GM12878 (cell line): ENCODE measurements around the gene SH2D3A. TPM values are rescaled to one million over a fixed set of nuclear protein-coding genes. Genes with fewer than 3 reads are reported as not detected.

Experiments used
- ATF7 ChIP-seq: fragments of 450-650 bp; IDR thresholded peaks from 2 replicates; pipeline ENCODE4 v1.6.1; 2016; ENCODE audit warnings: low read depth, mild to moderate bottlenecking
- EGR1 ChIP-seq, 2 experiments: IDR thresholded peaks; 1 replicate in 1 of 2; 2 replicates in 1 of 2; pipeline ENCODE4 v1.6.1; 2011 to 2012; ENCODE audit warnings: low read depth in 2 of 2, low read length in 2 of 2, borderline replicate concordance in 1 of 2, mild to moderate bottlenecking in 1 of 2, moderate library complexity in 1 of 2
- EZH2 ChIP-seq: IDR thresholded peaks from 2 replicates; pipeline ENCODE4 v1.6.1; 2012; ENCODE audit warnings: low read depth, mild to moderate bottlenecking, control low read depth, inconsistent platforms, low read length, borderline replicate concordance; ENCODE audit not compliant: control insufficient read depth
- FOS ChIP-seq: IDR thresholded peaks from 3 replicates; pipeline ENCODE4 v1.6.1; 2011; ENCODE audit warnings: borderline replicate concordance; ENCODE audit not compliant: insufficient read length; ENCODE audit errors: extremely low read depth
- GABPA ChIP-seq: IDR thresholded peaks from 2 replicates; pipeline ENCODE4 v1.6.1; 2014; ENCODE audit warnings: antibody characterized with exemption, low read depth, mild to moderate bottlenecking, inconsistent platforms
- GATAD2B ChIP-seq: fragments of 450-650 bp; conservative IDR thresholded peaks from 2 replicates; pipeline ENCODE4 v1.6.1; 2017; ENCODE audit warnings: low read depth, mild to moderate bottlenecking, moderate library complexity
- IKZF1 ChIP-seq: fragments of 450-650 bp; conservative IDR thresholded peaks from 2 replicates; pipeline ENCODE4 v1.6.1; 2017; ENCODE audit warnings: antibody characterized with exemption, mild to moderate bottlenecking
- IRF4 ChIP-seq: IDR thresholded peaks from 2 replicates; pipeline ENCODE4 v1.6.1; 2011; ENCODE audit warnings: low read depth, low read length
- KDM1A ChIP-seq: fragments of 200-600 bp; sonication (generic); IDR thresholded peaks from 2 replicates; pipeline ENCODE4 v1.6.1; 2016; ENCODE audit warnings: borderline replicate concordance
- MEF2A ChIP-seq: IDR thresholded peaks from 2 replicates; pipeline ENCODE4 v1.6.1; 2011; ENCODE audit warnings: low read depth, mild to moderate bottlenecking, low read length, moderate library complexity; ENCODE audit not compliant: insufficient read depth
- MEF2B ChIP-seq: fragments of 450-650 bp; IDR thresholded peaks from 2 replicates; pipeline ENCODE4 v1.6.1; 2018; ENCODE audit warnings: mild to moderate bottlenecking, moderate library complexity; ENCODE audit not compliant: partially characterized antibody, poor library complexity, severe bottlenecking
- NBN ChIP-seq: fragments of 450-650 bp; IDR thresholded peaks from 2 replicates; pipeline ENCODE4 v1.6.1; 2016
- NFIC ChIP-seq: IDR thresholded peaks from 2 replicates; pipeline ENCODE4 v1.6.1; 2012; ENCODE audit warnings: low read depth, mild to moderate bottlenecking, inconsistent platforms, low read length, moderate library complexity
- NRF1 ChIP-seq: conservative IDR thresholded peaks from 2 replicates; pipeline ENCODE4 v1.6.1; 2011; ENCODE audit warnings: mild to moderate bottlenecking, low read depth, low read length, improper control_type of control experiment
- POU2F2 ChIP-seq: IDR thresholded peaks from 3 replicates; pipeline ENCODE4 v1.6.1; 2011; ENCODE audit warnings: low read depth, mild to moderate bottlenecking, low read length, borderline replicate concordance
- RAD21 ChIP-seq: IDR thresholded peaks from 2 replicates; pipeline ENCODE4 v1.6.1; 2011; ENCODE audit warnings: mild to moderate bottlenecking, low read depth, low read length, moderate library complexity; ENCODE audit not compliant: insufficient read depth
- RB1 ChIP-seq: fragments of 450-650 bp; formaldehyde crosslinking; IDR thresholded peaks from 2 replicates; pipeline ENCODE4 v1.6.1; 2017; ENCODE audit warnings: mild to moderate bottlenecking, borderline replicate concordance
- SKIL ChIP-seq: fragments of 450-650 bp; IDR thresholded peaks from 2 replicates; pipeline ENCODE4 v1.6.1; 2017; ENCODE audit warnings: mild to moderate bottlenecking, low read depth, inconsistent platforms; ENCODE audit not compliant: poor library complexity, severe bottlenecking
- SRF ChIP-seq, 2 experiments: IDR thresholded peaks; 2 replicates each; pipeline ENCODE4 v1.6.1; 2011; ENCODE audit warnings: low read depth in 2 of 2, low read length in 2 of 2, mild to moderate bottlenecking in 1 of 2, moderate library complexity in 1 of 2
- ZBTB11 ChIP-seq: fragments of 450-650 bp; formaldehyde crosslinking; IDR thresholded peaks from 2 replicates; pipeline ENCODE4 v1.5.0; 2022; ENCODE audit warnings: mild to moderate bottlenecking, missing genetic modification characterization
- ZNF687 ChIP-seq: fragments of 450-650 bp; IDR thresholded peaks from 2 replicates; pipeline ENCODE4 v1.6.1; 2017; ENCODE audit warnings: mild to moderate bottlenecking, moderate library complexity
- polyA plus RNA-seq, 11 experiments: library from polyadenylated mRNA; depleted of rRNA in 4 of 11; unstranded in 6 of 11; stranded (reverse) in 5 of 11; fragments of >200 nt; fragmentation: Nextera tagmentation in 4 of 11; fragmentation: Illumina TruSeq in 1 of 11; extraction: Ambion mirVana in 4 of 11; extraction: Trizol in 1 of 11; gene quantifications; 1 replicate in 1 of 11; 2 replicates in 10 of 11; pipeline versions ENCODE4 v1.2.1 to v1.2.3, GENCODE V29; 2011 to 2016; ENCODE audit warnings: inconsistent platforms in 2 of 11, missing spikeins in 2 of 11, low read depth in 1 of 11
- total RNA-seq, 4 experiments: library from RNA; depleted of rRNA in 3 of 4; stranded (reverse); fragments of >200 nt in 3 of 4; fragmentation: Illumina TruSeq in 1 of 4; extraction: Trizol in 1 of 4; gene quantifications; 2 replicates each; pipeline versions ENCODE4 v1.2.1 to v1.2.3, GENCODE V29; 2013 to 2021

Gene SH2D3A
- total and polyA plus RNA-seq, 10 of the 15 experiments (the other 5 are each of a cell fraction or from before 2014, with no cell fraction given), result 0.77 to 24.4 (median 9.5) TPM

GRCh38 chr19:6801485-6802086 is 34.4 kb upstream of the SH2D3A start (continued):
- peak; percentile 95 for TF ChIP-seq GATAD2B
- no peak for TF ChIP-seq ZBTB11 (CRISPR knock-in tag)
- no peak for TF ChIP-seq FOS
- no peak for TF ChIP-seq MEF2A
- peak; percentile 31; the same call in 1 of the 2 replicates for TF ChIP-seq NFIC
- peak in 1 of 2 experiments; percentile 82; a peak in 1 of 3 replicates for TF ChIP-seq EGR1 (IDR thresholded peaks at IDR 0.05; ENCODE audit: borderline replicate concordance in 1 of 2, low read depth in 2 of 2, low read length in 2 of 2)
- TF ChIP-seq EZH2, result no peak
- peak; percentile 72; the same call in 1 of the 2 replicates for TF ChIP-seq RB1
- TF ChIP-seq ZNF687, result peak; percentile 73
- no peak for TF ChIP-seq RAD21
- TF ChIP-seq SKIL, result peak; percentile 62
- peak; percentile 76 for TF ChIP-seq GABPA
- TF ChIP-seq MEF2B, result peak; percentile 9
- peak; percentile 93 for TF ChIP-seq IKZF1
- no peak for TF ChIP-seq NRF1
- TF ChIP-seq POU2F2, result peak; percentile 98
- no peak for TF ChIP-seq KDM1A
- TF ChIP-seq SRF (IDR thresholded peaks at IDR 0.05; ENCODE audit: low read depth in 2 of 2, low read length in 2 of 2), result 0 out of 4 replicates have a peak, but pooled peaks of 1 of the 2 experiments have one; percentile 35
- peak; percentile 48; the same call in 1 of the 2 replicates for TF ChIP-seq ATF7
- no peak for TF ChIP-seq IRF4
- TF ChIP-seq NBN, result peak; percentile 77; the same call in 1 of the 2 replicates
